Islet precursor cell (in vitro differentiated cells): Measurements from ENCODE around the gene PFDN6.
A peak's percentile ranks its signal among the peaks of the same experiment; 100 is the strongest.
"Not testable (repeated sequence)": the region's sequence is repeated elsewhere in the genome, so short reads cannot be mapped to it uniquely, and the experiment has no call there.

ENCODE experiments used
- DNase-seq: peaks from one replicate; pipeline ENCODE4 v3.0.0-alpha.2; 2018

The PFDN6 gene

DNA sequence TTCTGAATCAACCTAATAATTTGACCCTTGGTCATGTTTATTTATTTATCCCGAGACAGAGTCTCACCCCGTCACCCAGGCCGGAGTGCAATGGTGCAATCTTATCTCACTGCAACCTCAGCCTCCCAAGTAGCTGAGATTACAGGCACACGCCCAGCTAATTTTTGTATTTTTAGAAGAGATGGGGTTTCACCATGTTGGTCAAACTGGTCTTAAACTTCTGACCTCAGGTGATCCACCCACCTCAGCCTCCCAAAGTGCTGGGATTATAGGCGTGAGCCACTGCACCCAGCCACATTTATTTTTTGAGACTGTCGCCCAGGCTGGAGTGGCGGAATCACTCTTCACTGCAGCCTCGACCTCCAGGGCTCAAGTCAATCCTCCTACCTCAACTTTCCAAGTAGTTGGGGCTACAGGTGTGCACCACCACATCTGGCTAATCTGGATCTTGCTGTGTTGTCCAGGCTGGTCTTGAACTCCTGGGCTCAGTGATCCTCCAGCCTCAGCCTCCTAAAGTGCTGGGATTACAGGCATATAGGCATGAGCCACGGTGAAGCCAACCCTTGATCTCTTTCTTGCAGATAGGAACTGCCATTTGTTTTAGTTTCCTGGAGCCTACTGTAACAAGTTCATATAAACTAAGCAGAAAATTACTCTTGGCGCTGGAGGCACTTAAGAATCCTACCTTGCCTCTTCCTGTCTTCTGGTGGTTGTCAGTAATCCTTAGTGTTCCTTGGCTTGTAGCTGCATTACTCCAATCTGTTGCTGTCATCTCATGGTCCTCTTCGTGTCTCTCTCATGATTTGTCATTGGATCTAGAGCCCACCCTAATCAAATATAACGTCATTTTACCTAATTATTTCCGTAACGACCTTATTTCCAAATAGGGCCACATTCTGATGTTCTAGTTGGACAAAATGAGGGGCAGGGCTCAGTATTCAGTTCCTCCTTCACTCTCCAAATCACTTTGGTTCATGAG lies 15.2 kb upstream of the PFDN6 start:
- DNase-seq: no peak

DNA sequence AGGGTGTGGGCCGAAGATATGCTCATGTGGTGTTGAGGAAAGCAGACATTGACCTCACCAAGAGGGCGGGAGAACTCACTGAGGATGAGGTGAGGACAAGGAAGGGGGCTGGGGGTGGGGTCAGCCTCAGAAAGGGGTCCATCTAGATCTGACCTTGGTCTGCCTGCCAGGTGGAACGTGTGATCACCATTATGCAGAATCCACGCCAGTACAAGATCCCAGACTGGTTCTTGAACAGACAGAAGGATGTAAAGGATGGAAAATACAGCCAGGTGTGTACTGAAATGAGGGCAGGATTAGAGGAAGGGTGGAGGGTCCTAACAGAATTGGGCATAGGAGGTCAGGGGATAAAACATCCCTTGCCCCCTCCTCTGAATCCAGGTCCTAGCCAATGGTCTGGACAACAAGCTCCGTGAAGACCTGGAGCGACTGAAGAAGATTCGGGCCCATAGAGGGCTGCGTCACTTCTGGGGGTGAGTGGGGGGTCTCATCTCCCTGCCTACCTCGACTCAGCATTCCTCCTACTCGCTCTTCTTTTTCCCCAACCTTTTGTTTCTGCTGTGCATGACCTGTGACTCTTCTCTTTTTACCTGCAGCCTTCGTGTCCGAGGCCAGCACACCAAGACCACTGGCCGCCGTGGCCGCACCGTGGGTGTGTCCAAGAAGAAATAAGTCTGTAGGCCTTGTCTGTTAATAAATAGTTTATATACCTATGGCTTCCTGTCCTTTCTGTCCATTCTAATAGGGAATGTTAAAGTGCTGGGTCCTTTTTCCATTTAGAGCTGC lies 13.4 kb upstream of the PFDN6 start:
- not testable (repeated sequence) for DNase-seq

DNA sequence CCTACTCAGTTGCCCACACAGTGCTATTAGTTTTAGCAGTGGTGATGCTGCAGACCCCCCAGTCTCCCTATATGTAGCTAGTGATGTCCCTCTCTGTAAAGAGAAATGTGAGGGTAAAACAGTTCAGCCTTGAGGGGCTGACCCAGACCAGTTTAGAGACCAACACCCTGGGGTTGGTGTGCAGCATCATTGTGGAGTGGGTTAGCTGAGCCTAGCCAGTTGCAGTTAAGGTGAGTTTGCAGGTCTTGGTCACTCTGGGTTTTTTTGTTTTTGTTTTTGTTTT lies 12.9 kb upstream of the PFDN6 start:
- no peak for DNase-seq

DNA sequence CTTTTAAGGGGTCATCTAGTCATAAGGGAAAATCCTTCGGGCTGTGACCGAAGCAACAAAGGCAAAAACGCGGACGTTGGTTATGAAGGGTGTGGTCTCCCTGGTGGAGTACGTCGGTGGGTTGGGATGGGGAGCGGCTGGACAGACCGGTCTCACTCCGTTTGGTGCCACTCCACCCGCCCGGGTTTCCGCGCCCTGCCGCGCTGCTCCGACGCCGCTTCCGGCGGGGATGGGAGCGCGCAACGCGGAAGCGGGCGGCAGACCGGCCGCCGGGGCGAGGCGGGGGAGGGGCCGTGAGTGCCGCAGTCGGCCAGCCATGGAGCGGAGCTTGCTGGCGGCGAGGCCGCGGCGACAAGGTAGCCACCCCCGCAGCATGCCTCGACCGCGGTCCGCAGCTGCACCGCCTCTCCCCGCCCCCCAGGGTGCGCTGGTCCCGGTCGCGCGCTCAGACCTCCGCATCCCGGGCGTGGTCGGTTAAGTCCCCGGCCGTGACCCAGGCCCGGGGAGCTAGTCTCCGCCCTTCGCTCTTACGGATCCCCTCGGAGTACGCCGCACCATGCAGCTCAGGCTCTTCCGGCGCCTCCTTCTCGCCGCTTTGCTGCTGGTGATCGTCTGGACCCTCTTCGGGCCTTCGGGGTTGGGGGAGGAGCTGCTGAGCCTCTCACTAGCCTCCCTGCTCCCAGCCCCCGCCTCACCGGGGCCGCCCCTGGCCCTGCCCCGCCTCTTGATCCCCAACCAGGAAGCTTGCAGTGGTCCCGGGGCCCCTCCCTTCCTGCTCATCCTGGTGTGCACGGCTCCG lies 12.3 kb upstream of the PFDN6 start, which contains the start of gene B3GALT4:
TSS of gene B3GALT4 (plus strand) at position 260 of the 799 bp plus-strand sequence. CDS start at position 557, 297 bp downstream.
- peak; percentile 94 for DNase-seq

DNA sequence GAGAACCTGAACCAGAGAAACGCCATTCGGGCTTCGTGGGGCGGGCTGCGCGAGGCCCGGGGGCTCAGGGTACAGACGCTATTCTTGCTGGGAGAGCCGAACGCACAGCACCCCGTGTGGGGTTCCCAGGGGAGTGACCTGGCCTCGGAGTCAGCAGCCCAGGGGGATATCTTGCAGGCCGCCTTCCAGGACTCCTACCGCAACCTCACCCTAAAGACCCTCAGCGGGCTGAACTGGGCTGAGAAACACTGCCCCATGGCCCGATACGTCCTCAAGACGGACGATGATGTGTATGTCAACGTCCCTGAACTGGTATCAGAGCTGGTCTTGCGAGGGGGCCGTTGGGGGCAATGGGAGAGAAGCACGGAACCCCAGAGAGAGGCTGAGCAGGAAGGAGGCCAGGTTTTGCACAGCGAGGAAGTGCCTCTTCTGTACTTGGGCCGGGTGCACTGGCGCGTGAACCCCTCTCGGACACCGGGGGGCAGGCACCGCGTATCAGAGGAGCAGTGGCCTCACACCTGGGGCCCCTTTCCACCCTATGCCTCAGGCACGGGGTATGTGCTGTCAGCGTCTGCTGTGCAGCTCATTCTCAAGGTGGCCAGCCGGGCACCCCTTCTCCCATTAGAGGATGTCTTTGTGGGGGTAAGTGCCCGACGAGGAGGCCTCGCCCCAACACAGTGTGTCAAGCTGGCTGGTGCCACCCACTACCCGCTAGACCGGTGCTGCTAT lies 11.6 kb upstream of the PFDN6 start:
- DNase-seq: no peak

DNA sequence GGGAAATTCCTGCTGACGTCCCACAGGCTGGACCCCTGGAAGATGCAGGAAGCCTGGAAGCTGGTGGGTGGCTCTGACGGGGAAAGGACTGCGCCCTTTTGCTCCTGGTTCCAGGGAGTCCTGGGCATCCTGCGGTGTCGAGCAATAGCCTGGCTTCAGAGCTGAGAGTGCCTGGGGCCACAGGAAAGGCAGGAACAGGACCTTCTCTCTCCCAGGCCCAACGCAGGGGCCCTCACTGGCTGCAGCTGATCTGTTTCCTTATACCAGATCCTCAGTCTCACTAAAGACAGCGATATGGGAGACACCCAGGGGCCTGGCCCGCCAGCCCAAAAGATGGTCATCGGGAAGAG lies 11.0 kb upstream of the PFDN6 start:
- no peak for DNase-seq

DNA sequence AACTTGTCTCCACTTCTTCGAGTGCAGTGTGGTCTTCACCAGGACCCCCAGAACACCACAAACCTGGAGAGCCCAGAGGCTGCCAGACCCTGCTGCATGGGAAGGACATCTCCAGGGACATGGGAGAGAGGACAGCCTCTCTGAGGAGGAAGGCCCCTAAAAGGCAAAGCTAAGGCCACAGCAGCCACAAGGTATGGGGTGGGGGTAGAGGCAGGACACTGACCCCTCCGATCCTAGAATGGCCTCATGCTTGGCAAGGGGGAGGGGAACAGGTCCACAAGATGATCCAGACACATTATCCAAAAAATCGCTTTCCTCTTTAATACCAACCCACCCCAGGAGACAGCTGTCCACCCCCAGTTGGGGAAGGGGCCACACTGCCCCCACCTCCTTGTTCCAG lies 10.6 kb upstream of the PFDN6 start:
- no peak for DNase-seq

DNA sequence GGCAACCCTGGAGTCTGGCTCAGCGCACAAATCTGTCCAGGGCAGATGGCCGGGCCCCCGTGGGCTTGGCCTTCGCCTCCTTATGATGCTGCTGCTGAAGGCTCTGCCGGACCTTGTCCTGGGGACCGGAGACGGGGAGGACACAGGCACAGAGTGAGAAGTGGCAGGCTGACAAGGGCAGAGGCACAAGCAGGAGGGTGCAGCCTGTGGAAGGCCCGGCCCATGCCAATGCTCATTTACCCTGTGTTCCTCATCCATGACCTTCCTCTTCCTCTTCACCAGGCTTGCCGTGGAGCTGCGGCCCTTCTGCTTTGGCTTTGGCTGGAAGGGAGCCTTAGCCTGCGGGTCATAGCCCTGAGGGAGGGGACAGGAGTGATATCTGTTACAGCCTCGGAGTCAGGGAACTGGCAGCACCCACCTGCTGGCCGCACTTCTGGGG lies 10.1 kb upstream of the PFDN6 start:
- no peak for DNase-seq

DNA sequence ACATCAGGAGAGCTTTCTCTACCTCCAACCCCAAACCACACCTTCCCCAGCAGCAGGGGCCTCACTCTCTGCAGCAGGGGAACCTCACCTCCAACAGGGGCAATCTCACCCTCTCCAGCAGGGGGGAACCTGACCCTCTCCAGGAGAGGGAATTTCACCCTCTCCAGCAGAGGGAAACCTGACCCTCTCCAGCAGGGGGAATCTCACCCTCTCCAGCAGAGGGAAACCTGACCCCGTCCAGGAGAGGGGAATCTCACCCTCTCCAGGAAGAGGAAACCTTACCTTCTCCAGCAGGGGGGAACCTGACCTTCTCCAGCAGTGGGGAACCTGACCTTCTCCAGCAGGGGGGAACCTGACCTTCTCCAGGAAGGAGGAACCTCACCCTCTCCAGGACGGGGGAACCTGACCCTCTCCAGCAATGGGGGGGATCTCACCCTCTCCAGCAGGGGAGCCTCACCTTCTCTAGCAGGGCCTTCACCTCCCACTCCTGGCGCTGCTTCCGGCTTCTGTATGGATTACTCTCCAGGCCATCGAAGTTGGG lies 9.4 kb upstream of the PFDN6 start:
- DNase-seq: peak; percentile 95

DNA sequence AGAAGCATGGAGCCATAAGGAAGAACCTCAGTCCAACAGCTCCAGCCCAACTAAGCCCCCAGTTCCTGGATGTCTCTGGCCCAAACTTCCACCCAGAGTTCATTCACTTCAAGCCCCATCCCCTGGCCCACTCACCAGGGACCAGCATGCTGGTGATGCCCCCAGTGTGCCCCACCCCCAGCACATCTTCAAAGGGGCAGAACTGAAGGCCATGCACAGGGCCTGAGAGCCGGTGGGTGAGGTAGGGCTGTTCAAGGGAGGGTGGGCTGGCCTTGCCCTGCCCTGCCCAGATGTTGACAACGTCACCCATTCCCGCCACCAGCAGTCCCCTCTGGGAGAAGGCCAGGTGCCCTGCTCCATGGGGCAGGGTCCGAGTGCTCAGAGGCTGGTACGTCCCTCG lies 8.9 kb upstream of the PFDN6 start:
- DNase-seq: no peak

DNA sequence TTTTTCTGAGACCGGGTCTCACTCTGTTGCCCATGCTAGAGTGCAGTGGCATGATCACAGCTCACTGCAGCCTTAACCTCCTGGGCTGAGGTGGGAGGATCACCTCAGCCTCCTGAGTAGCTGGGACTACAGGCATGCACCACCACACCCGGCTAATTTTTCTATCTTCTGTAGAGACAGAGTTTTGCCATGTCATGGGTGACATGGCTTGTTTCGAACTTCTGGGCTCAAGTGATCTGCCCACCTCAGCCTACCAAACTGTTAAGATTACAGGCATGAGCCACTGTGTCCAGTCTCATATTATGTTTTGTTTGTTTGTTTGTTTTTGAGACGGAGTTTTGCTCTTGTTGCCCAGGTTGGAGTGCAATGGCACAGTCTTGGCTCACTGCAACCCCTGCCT lies 4.2 kb upstream of the PFDN6 start:
- DNase-seq: not testable (repeated sequence)

DNA sequence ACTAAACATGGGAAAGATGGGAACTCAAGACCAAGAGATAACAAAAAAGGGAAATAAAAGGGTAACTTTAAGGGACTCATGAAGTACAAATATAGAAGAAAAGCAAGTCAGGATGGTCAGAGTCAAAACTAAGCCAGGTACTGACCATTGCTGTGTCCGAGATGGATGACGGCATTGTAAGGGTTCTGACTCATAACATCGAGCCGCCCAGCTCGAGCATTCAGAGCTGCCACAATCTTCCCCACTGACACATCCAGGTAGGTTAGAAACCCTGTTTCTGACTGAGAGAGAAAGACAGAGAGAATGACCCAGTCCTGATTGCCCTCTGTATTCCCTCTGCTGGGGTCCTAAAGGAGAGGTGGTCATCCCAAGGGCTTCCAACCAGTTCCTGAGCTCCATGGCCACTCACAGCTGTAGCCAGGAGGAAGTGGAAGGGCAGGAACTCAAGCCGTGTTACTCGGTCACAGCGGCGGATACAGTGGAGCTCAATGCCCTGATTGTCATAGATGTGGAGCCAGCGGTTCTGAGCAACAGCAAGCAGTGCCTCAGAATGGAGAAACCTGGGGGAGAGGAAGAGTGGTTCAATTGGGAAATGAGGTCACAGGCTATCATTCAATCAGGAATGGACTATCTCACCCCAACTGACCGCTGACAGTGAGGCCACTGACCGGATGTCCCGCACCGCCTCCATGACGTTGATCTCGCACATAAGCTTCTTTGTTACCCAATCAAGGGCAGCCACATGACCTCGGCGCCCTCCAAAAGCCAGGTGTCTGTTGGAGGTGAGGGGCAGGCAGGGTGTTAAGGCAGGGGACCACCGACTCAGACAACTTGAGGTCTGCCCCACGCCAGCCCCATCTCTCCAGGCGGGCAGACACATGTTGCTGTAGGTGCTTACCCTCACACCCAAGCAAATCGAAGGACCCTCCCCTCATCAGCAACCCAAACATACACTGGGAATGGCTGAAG lies 2.2 kb upstream of the PFDN6 start:
- DNase-seq: no peak

DNA sequence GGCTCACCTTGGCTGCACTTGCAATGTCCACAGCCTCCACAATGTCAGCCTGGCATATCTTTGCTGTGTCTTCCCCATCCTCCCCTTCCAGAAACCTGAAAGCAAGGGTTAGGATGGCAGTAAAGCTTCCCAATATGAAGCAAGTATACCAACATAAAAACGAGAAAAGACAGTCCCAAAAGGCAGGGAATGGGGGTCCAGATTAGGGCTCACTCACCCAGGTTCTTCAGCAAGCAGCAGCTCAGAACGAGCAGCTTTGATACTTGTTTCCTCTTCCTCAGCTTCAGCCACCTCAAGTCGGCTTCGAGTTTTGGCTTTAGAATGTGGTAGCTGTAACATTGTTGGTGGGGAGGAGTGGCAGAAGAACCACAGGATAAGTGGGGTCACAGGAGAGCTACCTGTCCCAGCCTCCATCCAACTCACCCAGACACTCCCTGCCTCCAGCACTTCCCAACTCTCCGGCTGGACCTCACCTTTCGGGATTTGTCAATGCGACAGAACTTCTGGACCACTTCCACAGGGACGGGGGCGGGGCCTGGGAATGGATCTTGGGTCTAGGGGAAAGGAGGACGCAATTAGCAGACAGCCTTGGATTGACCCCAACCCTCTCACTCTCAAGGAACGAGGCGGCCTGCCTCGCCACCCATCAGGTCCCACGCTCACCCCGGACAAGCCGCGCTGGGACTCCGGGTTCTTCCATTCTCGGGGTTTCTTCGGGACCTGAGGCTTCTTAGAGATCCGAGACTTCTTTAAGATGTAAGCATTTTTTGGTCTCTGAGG lies 1.1 kb upstream of the PFDN6 start:
- no peak for DNase-seq

DNA sequence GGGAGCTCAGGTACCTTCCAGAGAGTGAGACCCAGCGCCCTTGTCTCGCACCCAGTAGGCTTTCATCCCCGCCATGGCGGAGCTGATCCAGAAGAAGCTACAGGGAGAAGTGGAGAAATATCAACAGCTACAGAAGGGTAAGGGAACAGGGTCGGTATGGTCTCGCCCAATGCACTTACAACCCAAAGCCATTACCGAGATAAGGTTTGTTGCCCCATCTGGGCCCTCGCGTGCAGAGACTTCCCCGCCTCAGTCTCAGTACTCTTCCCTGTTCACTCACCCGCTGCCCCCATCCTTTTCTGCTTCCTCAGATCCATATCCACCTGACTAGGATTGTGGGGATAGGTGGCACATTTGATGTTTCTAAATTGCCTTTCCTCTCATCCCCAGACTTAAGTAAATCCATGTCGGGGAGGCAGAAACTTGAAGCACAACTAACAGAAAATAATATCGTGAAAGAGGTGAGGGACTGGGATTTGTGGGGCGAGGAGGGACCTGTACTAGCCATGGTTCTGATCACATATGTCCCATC lies 449 bp downstream of the PFDN6 start:
- no peak for DNase-seq

DNA sequence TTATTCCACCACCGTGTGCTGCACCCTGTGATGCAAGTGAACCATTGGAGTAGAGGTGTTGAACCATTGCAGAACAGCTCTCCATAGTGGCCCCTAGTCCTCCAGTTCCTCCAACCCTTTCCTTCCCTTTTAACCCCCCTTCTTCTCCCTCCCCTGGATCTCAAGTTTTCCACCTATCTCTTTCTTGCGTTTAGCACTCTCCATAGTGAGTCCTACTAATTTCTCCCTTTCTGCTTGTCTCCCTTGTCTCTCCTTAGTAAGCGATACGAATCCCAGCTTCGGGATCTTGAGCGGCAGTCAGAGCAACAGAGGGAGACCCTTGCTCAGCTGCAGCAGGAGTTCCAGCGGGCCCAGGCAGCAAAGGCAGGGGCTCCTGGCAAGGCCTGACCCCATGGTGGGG lies 1.1 kb downstream of the PFDN6 start:
- DNase-seq: no peak

DNA sequence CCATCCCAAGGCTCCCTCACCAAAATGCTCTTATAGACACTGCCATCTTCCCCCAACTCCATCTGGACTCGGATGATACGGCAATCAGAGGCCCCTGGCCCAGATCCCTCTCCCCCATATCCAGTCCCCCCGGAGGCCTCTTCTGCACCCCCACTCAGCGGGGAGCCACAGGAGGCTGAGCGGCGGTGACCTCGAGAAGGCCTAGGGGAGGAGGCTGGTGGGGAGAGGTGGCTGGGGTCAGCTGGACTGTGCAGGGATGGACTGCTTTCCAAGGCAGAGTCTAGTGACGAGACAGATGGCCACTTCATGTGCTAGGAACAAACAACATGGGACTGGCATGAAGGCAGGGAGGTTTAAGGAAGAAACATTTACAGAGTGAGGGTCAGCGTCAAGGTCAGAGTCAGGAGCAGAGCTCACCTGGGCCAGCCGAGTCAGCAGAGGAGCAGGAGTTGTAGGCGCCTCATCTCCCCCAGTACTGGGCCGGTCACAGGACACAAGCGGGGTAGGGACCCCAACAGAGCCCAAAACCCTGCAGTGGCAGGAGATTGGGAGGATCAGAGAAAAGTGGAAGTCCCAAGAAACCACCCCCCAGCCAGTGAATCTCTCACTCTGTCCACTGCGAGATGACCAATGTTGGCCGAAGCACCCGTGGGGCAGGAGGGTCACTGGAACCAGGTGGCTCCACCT lies 3.7 kb downstream of the PFDN6 start:
- DNase-seq: no peak

DNA sequence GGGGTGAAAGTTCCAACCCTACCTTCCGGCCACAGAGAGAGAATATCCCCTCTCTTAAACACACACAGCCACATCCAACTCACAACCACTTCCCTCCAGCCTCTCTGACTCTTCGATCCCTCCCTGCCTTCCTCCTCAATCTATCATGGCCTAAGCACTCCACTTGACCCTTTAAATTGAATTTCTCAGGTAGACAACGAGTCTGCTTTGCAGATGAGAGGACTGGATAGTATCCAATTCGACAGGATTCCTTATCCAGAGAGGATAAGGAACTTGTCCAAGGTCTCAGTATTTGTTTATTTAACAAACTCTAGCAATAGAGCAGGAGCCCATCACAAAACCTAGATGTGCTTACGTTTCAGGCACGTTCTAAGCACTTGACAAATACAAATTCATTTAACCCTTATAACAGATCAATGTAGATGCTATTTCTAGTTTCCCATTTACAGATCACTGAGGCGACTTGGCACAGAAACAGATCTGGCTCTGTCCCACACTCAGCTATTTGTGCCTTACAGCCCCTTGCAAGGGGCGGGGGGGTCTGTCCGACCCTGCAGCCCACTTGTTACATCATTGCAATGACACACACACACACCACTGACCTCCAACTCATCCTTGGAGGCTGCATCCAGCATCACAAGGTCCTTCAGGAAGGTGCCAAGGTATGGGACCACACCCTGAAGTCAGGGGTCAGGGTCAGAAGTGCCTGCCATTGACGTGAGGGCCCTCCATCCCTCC lies 4.9 kb downstream of the PFDN6 start:
- no peak for DNase-seq

DNA sequence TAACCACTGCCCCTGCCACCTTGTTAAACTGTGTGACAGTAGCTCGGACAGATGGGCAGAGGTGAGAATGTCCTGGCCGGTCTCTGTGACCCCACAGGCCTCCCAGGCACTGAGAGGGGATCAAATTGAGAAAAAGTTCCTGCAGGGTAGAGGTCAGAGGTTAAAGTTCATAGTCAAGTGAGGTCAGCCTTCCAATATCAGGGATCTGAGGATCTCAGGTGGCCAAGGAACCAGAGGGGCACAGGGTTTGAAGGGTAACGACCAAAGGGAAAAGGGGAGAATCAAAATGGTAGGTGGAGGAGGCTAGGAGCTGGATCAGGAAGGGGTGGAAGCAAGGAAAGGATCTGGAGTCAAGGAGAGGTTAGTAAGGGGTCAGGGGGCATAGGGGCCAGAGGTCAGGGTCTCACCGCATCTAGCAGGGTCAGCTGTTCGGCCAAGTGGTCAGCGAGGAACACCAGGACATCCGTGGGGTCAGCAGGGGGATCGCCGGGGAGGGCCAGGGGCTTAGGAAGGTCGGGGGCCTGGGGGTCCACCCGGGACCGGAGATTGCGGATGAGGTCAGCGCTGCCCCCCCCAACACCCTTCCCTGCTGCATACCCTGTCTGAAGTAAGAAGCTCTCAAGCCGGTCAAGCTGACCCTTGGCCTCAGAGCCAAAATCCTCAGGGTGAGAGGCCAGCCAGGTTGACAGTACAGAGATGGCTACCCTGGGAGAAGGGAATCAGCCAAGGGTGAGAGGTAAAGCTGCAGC lies 6.4 kb downstream of the PFDN6 start:
- DNase-seq: no peak
